Choroid plexus epithelial cell (primary cell): Measurements from ENCODE around the gene IL11RA.

ENCODE experiments used
- DNase-seq: peaks from one replicate; pipeline ENCODE4 v3.0.0-alpha.2; 2010; ENCODE audit warnings: low read depth
- H3K4me3 ChIP-seq: 2 replicates; pipeline ENCODE4 v1.5.1; 2011; ENCODE audit warnings: low read depth, mild to moderate bottlenecking, control low read depth, low read length, moderate library complexity
- TF ChIP-seq, protein P1 (sequence below): conservative IDR thresholded peaks from 2 replicates; pipeline ENCODE4 v1.5.1; 2011; ENCODE audit warnings: low read depth, mild to moderate bottlenecking, control low read depth, inconsistent platforms, low read length, moderate library complexity

IL11RA gene

DNA sequence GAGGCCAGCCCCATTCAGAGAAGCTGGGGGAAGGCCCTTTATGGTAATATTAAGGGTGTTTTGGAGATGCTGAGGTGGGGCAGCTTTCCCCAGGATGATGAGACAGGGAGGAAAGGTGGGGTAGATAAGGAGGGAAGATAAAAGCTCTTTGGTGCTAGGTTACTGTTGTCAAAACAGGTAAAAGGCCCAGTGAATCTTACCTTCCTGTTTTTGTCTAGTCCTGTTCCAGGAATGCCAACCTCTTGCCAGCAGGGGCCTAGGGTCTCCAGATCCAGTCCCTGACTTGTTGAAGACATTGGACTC, 11.3 kb downstream of the IL11RA start:
- TF ChIP-seq, protein P1, sequence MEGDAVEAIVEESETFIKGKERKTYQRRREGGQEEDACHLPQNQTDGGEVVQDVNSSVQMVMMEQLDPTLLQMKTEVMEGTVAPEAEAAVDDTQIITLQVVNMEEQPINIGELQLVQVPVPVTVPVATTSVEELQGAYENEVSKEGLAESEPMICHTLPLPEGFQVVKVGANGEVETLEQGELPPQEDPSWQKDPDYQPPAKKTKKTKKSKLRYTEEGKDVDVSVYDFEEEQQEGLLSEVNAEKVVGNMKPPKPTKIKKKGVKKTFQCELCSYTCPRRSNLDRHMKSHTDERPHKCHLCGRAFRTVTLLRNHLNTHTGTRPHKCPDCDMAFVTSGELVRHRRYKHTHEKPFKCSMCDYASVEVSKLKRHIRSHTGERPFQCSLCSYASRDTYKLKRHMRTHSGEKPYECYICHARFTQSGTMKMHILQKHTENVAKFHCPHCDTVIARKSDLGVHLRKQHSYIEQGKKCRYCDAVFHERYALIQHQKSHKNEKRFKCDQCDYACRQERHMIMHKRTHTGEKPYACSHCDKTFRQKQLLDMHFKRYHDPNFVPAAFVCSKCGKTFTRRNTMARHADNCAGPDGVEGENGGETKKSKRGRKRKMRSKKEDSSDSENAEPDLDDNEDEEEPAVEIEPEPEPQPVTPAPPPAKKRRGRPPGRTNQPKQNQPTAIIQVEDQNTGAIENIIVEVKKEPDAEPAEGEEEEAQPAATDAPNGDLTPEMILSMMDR, result no peak
- no peak for DNase-seq
- H3K4me3 ChIP-seq, result no peak overlapping the region

DNA sequence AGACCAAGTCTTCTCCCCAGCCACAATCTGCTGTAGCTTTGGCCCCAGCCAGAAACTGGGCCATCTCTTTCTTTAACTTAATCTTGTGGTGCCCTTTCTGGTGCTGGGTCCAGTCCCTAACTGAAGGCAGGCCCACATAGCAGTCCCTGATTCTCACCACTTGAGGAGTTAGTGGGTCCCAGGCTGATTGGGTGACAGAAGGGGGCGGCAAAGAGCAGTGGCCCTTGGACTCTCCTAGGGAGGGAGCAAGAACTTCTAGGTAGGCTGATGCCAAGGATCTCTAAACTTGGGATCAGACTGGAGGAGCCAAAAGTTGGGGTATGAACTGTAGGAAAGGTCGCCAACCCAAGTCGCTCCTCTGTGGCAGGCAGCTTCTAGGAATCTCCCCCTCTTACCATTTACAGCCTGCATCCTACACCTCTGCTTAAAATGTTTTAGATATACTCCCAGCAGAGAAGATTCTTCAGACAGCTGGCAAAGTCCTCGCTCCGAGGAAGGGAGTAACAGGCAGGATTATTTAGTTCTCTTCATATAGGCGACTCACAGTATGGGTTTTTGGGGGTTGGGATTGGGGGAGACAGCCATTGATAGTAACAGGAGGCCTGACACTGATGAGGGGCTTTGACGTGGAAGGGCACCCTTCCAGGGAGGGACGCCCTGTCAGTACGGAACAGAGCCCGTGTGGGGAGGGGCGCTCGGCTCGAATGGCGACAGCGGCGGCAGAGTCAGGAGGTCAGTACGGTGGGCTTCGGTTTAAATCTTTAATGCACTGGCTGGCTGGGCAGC, 12.5 kb downstream of the IL11RA start:
- TF ChIP-seq, protein P1, result peak; percentile 89
- DNase-seq, result peak; percentile 80
- peak overlapping the region; percentile 72 for H3K4me3 ChIP-seq

DNA sequence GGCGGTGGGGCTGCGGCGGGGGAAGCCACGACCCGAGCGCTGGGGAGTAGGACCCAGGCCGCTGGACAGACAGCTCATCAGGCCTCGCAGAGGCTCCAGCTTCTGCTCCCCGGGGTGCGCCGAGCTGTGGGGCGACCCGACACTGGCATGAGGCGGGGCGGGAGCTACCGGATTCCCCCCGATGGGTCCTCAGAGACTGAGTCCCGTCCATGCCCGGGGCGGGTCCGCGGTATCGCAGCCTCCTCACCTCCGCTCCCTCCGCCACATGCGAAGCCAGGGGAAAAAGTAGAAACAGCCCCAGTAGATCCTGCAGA, 13.0 kb downstream of the IL11RA start:
- H3K4me3 ChIP-seq, result peak overlapping the region; percentile 72
- DNase-seq, result no peak
- TF ChIP-seq, protein P1, result no peak

DNA sequence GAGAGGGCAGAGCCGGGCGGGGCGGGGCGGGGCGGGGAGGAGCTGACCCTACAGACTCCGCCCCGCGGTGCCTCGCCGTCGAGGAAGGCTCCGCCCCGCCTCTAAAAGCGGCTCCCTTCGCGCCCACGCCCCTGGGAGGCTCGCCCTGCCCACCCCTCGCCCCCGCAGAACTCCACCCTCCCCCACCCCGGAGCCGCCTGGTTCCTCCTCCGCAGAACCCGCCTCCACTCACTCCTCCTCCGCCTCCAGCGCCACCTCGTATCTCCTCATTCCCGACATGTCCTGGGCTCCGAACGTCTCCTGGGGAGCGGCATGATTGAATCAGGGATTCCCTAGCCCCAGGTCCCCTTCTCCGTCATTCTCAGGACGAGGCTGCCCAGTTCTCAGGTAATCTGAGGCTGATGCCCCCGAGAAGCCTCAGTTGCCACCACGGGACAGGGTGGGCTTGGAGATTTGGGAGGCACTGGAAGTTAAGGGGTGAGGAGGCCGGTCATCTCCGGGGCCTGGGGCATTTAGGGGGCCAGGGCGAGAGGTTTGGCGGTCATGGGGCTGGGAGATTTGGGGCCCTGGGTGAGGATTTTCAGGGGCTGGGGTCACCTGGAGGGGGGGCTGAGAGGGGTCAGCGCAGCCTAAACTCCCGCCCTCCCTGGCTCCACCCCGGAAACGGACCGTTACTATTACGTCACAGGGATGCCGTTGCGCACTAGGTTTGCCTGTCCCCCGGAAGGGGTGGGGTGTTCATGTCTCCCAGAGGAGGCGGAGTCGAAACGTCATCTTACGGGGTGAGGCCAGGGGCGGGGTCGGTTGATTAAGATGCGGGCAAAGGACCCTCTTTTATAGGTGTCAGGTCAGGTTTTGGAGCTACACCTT, 13.6 kb downstream of the IL11RA start:
- TF ChIP-seq, protein P1, result no peak
- peak; percentile 97 for DNase-seq
- peak overlapping the region; percentile 72 for H3K4me3 ChIP-seq

DNA sequence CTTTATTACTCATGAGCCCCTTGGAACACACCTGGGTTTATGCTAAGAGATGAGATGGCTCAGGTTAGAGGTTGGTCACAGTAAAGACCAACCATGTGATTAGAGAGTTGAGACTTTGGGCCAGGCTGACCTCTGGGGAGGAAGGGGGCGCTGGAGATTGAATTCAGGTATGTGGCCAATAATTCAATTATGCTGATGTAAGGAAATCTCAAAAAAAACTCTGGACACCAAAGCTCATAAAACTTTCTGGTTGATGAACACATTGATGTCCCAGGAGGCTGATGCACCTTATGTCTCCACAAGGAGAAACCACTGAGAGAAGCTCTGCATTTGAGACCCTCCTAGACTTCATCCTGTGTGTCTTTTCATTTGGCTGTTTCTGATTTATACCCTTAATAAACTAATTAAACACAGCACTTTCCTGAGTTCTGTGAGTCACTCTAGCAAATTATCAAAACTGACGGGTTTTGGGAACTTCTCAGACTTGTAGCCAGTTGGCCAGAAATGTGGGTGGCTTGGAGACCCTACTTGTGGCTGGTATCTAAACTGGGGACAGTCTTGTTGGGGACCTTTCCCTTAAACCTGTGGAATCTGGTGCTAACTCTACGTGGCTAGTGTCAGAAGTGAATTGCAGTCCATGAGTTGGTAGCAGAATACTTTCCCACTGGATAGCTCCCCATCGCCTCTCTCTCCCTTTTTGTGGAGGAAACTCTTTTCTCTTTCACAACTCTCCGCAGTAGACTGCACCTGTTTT, 18.0 kb downstream of the IL11RA start:
- H3K4me3 ChIP-seq, result no peak overlapping the region
- TF ChIP-seq, protein P1, result no peak
- DNase-seq, result no peak

DNA sequence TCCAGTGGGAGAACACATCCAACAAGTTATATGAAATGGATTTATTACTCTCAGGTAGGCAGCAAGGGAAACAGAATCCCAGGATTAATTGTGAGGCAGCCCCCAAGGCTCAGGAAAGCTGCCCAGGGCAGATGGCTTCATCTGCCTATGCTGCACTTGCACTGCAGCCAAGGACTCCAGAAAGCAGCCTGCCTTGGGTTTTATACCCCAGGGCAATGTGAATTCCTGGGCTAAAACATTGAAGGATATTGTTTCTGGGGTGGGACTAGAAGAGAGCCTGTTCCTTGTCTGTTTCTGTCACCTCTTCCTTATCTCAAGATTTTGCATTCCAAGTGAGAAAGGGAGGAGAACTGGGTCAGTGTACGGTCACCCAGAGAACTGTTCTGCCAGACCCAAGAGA, 19.3 kb downstream of the IL11RA start:
- no peak overlapping the region for H3K4me3 ChIP-seq
- TF ChIP-seq, protein P1, result no peak
- DNase-seq, result no peak
